Left lobe of liver (tissue), 2 donors: Measurements from ENCODE around the gene ATXN1. TPM values are rescaled to one million over a fixed set of nuclear protein-coding genes. Genes with fewer than 3 reads are reported as not detected.
"Not testable (repeated sequence)": the region's sequence is repeated elsewhere in the genome, so short reads cannot be mapped to it uniquely, and the experiment has no call there.

Experiments
- ATAC-seq: fragments of 200-7000 bp; cut with Tn5 transposase; one replicate; pipeline ENCODE4 v1.9.1; 2020; ENCODE audit warnings: mild to moderate bottlenecking, moderate library complexity
- DNase-seq: peaks from one replicate; pipeline ENCODE4 v3.0.0-alpha.2; 2020; ENCODE audit warnings: low spot score
- total RNA-seq: library from RNA; stranded (reverse); gene quantifications from one replicate; pipeline ENCODE4 v1.2.1, GENCODE V29; 2021
- donor health status: DM: no; HTN: no; CAD: no; lungs with moderate emphysema.
- donor health status: DM: no; HTN: yes; CAD: no.

The ATXN1 gene
- total RNA-seq, 1 donor from 2014 or later: 29.5 TPM

DNA sequence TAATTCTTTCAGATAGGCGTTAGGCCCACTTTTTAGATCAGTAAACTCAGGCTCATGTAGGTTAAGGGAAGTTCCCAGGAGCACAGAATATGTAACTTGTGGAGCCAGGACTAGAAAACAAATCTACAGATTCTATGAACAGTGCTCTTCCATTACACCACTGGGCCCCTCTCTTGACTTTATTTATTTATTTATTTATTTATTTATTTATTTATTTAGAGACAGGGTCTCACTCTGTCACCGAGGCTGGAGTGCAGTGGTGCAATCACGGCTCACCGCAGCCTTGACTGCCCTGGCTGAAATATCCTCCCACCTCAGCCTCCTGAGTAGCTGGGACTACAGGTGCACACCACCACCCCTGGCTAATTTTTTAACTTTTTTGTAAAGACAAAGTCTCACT is 382.9 kb downstream of the ATXN1 start:
- not testable (repeated sequence) for ATAC-seq

DNA sequence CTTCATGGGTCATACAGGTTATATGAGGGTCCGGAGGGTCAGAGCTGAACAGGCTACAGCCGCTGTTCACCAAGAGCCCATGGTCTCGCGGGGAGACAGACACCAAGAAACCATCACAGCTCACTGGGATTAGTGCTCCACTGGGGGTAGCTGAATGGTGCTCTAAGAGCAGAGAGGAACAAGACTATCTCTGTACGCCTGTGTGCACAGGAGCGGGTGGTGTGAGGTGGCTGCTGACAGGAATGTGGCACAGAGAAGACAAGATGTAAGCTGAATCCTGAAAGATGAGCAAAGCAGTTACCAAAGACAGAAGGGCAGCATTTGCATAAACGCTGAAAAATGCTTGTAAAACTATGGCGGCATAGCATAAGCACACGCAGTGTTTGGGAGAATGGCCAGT is 383.8 kb downstream of the ATXN1 start:
- DNase-seq: no peak
- no peak for ATAC-seq

More for the DNA sequence above, 382.9 kb downstream of the ATXN1 start:
- not testable (repeated sequence) for DNase-seq

DNA sequence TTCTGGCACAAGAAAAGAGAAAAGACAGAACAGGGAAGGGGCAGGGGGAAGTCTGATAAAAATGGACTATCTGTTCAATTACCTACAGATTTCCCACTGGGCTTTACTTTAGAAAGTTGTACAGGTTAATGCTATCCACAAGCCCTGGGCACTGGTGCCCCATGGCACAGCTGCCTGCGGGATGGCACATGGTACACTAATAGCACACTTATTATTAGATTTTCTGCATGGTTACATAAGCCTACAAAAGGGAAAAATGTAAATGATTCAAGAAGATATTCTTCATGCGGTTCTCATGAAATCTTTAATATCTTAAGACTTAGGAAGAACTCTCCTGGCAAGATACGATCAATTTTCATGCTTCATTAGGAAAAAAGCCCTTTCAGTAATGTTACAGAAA is 385.4 kb downstream of the ATXN1 start:
- DNase-seq (no peak), ATAC-seq (no peak)

DNA sequence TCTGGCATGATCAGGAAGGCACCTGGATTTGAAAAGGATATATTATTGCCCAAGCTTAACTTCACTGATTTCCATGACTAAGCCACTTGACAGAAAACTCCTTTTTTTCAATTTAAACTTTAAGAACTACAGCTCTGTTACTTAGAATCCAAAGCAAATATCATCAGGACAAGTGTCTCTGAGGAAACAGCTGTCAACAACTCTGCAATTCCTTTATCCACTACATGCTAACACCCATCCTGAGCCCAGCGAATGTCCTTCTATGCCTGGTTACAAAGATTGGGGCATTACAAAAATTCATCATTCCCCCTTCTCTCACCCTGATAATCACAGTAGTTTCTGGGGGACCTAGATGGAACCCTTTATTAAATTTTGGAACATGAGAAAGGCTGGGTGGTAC is 386.1 kb downstream of the ATXN1 start:
- ATAC-seq: no peak
- no peak for DNase-seq

DNA sequence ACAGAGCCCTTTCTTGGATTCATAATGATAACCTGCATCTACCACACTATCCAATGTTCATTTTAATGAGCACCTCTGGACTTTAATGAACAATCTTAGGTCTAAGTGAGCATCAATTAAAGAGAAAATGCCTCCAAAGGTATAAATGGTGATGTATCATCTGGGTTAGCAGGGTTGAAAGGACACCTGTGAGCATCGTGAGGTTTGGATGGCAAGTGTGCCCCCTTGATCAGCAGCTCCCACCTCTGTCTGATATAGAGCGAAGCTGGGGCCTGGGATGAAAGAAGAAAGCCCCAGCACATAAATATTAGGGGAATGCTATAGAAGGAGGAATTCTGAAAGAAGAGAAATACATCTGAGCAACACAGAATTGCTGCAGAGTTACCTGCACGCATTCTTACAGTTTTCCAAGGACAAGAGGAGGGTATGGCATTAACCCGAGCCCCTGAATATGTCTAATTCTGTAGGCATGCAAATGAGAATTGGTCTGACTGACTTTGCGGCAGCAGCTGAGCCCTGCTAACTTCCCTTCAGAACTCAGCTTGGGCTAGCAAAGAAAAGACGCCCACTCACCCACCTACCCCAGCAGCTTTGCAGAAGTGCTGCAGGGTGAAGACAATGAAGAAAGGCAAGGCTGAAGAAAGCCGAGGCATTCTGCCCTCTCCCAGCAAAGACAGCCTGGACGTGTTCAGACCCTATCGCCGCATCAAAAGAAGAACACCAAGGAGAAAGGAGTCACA is 386.6 kb downstream of the ATXN1 start:
- ATAC-seq (no peak), DNase-seq (no peak)

DNA sequence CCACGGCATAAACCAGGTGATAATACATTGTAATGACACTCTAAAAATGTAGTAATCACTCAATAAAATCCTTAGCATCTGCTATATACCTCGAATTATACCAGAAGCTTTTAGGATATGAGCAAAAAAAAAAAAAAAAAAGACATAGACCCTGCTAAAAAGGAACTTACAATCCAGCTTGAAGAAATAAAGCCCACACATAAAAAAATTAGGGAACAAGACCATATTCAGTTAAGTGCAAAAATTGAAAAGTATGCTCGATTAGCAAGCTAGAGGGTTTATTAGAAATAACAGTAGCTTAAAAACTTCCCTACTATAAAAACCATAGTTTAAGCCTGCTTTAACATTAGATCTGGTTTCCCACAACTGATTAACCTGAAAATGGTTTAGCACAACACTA is 387.2 kb downstream of the ATXN1 start:
- no peak for DNase-seq

DNA sequence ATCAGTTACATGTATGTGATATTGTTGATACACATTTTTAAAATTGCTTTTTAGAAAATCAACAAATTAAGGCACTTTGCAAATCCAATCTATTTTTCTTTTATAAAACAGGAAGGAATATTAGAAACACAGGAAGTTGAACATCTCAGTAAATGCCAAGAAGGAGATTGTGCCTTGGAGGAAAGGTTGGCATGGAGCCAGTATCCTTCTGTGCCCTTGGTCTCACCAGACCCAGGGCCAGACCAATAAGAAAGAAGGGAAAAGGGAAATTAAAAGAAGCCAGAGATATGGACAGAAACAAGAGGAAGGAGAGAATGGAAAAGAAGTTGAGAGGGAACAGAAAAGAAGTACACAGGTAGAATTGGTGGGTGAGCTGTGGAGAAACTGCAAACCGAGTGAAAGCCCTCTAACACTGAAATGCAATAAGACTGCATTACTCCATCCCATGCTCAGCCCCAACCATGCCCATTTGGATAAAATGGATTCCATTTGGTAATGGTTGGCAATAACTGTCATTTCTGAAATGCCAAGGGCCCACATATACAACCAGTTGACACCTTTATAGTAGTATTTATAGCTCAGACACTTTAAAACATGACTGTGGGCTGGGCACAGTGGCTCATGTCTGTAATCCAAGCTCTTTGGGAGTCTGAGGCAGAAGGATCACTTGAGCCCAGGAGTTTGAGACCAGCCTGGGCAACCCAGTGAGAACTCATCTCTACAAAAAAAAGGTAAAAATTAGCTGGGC is 389.1 kb downstream of the ATXN1 start:
- no peak for ATAC-seq
- DNase-seq: no peak

More for the DNA sequence above, 387.2 kb downstream of the ATXN1 start:
- no peak for ATAC-seq

DNA sequence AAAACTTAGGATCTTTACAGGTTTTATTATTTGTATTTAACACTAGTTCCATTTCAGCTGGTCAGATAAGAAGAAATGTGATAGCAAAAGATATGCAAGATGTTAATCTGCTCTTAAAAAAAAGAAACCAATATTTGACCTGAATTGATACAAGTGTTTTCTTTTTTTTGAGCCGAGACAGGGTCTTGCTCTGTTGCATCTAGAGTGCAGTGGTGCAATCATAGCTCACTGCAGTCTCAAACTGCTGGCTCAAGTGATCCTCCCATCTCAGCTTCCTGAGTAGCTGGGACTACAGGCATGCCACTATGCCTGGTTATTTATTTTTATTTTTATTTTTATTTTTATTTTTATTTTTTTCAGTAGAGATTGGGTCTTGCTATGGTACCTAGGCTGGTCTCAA is 389.9 kb downstream of the ATXN1 start:
- ATAC-seq (no peak), DNase-seq (no peak)

DNA sequence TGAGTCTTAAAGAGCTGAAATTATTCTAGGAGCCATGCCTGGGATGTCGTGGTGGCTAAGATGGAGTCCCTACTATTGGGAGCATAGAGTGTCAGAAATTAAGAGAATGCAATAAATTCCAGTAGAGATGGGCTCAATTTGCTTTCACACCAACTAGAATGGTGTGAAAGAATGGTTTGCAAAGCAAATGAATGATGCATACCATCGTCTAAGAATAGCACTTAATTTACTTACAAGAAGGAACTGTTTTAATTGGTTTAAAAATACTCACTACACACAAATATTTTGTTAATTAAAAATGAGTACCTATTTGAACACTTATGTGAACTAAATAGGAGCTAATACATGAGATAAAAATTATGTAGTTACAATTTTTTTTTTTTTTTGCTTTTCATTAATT is 390.3 kb downstream of the ATXN1 start:
- ATAC-seq (no peak), DNase-seq (no peak)

DNA sequence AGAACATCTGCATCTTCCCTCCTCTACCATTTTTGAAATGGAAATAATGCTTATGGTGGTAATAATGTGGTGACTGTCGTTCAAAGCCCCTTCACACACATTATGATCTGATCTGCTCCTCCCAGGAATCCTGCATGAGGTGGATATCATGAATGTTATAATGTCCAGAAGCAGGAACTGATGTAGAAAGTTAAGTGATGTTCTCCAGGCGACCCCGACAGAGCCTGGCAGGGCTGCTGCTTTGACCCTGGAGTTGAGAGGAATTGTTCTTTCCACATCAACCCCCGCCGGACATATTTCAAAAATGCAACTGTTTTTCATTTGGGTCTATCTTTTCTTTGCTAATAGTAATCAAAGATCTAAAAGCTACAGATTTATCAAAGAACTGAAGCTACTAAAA is 391.3 kb downstream of the ATXN1 start:
- DNase-seq (no peak), ATAC-seq (no peak)

DNA sequence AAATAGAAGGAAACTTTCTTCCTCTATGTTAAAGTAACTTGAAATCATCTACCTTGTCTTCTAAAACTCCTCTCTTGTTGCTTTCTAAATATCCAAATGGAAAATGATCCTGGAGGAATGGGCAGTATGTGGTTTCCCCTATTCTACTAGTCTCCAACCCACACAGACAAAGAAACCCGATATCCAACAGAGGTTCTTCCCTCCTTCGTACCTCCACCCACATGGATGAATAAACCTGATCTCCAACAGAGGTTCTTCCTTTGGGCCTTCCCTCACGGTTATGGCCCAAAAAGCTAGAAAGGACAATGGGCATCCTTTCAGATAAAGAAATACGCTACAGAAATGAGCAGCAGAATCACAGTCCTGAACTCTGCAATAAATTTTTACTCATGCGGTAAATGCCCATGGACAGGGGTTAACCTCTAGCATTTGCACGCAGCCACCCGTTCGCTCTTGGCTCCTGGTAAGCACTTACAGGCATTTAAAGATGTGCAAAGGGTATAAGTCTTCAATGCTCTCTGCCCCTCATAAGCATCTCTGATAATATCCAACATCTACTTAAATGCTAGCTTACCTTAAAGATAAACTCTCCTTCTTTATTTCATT is 392.0 kb downstream of the ATXN1 start:
- no peak for ATAC-seq
- no peak for DNase-seq

DNA sequence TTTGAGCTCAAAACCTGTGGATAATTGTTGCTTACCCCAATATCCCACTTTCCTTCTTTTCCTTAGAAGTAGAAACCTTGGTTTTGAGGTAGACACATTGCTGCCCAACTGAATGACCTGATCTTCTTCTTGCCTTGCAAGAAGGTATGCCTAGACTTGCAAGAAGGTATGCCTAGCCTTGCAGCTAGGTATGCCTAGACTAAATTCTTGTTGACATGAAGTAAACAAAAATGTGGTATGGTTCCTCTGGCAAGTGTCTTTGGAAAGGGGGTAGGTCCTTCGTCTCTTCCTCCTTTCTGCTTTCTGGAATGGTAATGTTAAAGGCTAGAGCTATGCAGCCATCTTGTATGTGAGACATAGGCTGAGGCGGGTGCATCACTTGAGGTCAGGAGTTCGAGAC is 393.7 kb downstream of the ATXN1 start:
- ATAC-seq (no peak), DNase-seq (no peak)

DNA sequence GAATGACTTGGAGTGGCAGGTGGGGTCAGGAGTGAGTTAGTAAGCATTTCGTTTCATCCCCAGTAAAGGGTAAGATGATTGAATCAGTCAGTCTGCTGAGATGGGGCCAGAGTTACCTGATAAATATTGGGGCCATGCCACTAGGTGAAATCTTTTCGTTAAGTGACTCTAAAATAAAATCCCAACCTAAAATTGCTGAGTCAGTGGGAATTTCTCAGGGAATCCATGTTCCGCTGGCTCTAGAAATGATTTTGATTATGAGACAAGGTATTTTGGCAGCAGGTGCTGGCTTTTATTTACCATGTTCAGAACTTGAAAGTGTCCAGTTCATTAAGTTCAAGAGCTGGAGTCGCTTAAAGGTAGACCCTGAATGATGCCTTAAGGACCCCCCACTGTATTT is 397.5 kb downstream of the ATXN1 start:
- ATAC-seq (peak; percentile 44), DNase-seq (no peak)

DNA sequence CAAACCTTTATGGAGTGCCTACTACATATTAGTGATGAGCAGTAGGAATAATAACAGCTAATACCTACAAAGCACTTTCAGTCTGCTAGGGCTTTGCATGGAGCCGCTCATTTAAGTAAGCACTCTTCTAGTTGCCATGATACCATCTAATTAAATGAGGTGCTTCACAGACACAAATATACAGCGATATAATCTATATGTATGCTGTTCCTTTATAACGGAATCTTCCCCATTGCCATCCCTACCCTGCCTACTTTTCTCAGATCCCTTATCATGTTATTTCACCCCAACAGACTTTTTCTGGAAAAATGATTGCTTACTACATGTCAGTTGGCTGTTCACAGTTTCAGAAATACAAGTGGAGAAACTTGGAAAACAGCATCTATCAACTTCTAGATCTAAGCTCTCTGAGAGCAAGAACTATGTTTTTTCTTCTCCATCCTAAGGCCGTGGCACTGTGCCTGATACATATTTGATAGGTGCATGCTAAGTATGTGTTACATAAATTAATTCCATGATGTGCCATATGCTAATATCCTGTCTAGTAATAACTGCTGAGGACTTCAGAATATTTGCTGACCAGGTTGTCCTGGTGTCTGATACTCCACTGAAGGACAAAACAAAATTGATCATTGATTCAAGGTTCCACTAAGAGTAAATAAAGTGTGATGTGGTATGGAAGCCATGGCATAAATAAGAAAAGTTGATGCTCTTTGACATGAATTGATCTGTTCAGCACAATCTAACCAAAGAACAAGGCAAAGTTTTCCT is 398.3 kb downstream of the ATXN1 start:
- ATAC-seq (no peak), DNase-seq (no peak)

DNA sequence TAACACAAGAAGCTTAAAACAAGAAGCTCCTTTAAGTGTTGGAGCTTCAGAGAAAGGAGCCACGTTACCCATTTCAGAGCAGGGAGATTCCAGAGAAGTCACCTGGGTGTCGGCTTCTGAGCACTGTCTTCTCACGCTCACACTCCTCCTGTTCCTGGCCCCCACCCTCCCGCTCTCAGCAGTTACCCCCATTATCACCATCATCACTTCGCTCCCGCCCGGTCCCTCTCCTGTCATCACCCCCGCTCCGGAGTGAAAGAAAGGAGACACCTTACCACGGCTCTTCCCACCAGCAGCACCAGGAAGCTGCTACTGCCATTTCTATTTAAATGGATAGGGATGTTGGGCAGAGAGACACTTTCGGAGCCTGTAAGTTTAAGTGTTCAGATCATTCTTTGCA is 399.0 kb downstream of the ATXN1 start:
- DNase-seq (no peak), ATAC-seq (no peak)

DNA sequence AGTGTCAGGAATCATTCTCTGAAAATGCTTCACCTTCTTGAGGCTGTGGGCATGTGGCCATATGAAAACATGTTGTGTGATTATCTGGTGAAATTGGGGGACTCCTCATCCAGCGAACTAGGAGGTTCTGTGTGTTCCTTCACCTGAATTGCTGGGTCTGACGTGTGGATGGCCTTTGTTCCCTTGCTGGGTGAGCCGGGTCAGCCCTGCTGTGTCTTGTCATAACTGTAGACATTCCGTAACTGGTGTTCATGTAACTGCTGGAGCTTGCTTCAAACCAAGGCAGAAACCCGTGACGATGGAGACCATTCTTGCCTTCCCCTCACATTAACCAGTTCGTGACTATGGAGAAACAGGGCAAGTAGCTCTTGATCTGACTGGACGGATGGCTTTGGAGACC is 399.4 kb downstream of the ATXN1 start:
- DNase-seq: no peak
- peak; percentile 14 for ATAC-seq

DNA sequence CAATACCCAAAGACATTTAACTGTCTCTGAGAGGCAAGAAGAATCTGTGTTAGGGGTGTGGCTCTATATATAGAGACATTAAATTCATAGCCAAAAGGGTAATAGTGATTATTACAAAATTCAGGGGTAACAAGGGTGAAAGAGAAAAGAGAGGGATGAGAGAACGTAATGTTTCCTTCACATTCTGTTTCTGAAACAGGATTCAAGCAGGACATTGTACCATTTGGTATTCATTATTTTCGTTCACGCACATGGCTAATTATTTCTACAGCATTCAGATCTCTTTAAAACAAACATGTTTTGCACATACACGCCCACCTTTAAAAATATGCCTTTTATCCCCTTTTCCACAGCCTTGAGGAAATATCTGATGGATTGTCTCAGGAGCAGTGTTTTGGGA is 400.1 kb downstream of the ATXN1 start:
- DNase-seq (no peak), ATAC-seq (no peak)

DNA sequence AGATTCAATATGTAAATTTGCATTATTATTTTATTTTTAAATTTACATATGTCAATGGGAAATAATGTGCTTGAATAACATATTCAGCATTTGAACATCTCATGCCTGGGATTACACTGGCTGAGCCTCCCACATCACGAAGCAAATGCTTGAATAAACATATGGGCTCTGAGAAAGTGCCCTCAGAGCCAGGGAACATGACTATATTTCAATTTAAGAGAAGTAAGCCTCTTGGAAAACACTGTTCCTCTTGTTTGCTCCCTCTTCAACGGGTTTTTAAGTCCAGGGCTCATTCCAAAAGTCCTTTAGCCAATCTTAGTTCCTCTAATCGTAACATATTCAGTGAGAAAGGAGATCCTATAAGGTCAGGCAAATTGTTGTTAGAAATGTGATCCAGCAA is 400.9 kb downstream of the ATXN1 start:
- no peak for ATAC-seq

DNA sequence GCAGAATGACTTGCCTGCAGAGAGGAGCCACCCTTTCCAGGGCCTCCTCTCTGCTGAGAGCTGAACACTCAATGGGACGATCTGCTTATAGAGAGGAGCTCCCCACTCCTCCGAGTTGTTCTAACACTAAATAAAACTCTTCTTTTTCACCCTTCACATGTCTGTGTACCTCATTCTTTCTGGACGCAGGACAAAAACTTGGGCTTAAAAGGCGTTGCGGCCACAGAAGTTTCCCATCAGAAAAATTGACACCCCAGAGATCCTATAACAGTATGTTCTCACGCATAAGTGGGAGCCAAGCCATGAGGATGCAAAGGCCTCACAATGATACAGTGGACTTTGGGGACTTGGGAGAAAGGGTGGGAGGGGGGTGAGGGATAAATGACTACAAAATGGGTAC is 401.7 kb downstream of the ATXN1 start:
- no peak for ATAC-seq
- no peak for DNase-seq

More for the DNA sequence above, 400.9 kb downstream of the ATXN1 start:
- DNase-seq: no peak

DNA sequence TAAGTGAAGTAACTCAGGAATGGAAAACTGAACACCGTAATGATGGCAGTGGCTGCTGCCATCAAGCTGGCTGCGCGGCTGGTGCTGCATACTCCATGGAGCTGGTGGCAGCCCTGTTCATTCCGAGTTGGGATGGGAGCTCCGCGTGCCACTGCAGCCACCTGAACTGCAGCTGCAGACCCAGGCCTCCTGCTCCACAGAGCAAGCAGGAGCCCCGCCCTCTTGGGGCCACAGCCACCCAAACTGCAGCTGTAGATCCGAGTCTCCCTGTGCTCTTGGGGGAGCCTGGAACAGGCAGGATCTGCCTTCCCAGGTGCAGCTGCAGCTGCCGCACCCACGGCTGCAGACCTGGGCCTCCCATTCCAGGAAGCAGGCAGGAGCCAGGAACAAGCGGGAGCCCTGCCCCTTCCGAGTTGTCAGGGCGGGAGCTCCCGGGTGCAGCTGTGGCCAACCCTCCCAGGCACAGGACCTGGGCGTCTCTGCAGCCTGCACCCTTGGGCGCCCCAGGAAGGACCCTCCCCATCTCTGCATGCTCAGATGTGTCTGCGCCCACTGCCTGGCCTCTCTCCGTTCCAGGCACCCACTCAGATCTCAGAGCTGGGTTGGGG is 402.6 kb downstream of the ATXN1 start:
- no peak for DNase-seq

More for the DNA sequence above, 402.6 kb downstream of the ATXN1 start:
- ATAC-seq: no peak
